GM18951 (cell line): ENCODE measurements around the gene UBAP1L.
"Not testable (repeated sequence)": the region's sequence is repeated elsewhere in the genome, so short reads cannot be mapped to it uniquely, and the experiment has no call there.

Source experiments
- POLR2A ChIP-seq: IDR thresholded peaks from 4 replicates; pipeline ENCODE4 v1.6.1; 2011; ENCODE audit warnings: mild to moderate bottlenecking; ENCODE audit not compliant: insufficient read length, insufficient read depth; ENCODE audit errors: extremely low read depth
- in situ Hi-C: fragments of 300-500 bp; cut with MboI; formaldehyde crosslinking; loops from one replicate; pipeline ENCODE4 v1.12.0; 2022; ENCODE audit warnings: low sequenced_read_pairs, mixed read lengths, inconsistent platforms; ENCODE audit not compliant: unreplicated experiment

The UBAP1L gene

DNA sequence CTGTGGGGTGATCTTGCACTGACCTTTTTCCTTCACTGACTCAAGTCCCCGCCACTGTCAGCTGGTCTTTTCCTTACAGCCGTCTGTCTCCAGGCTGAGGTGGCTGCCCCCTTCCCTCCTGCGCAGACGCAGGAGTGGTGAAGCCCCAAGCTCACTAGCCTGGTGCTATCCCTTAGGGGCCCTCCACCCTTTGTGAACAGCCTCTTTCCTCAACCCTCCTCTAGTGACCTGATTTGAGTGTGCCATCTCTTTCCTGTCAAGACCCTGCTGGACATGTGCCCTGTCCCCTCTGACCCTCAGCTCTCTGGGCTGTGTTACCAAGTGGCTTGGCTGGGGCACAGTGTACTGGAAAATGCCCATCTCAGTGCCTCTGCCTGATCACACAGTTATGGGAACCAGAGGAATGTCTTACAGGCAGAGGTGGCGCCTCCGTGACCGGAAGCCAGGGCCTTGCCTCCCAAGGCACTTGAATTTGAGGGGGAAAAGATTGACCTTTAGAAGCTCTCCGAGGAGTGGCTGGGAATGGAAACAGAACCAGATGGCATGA lies 29.7 kb downstream of the UBAP1L start:
- no peak for TF ChIP-seq POLR2A
- in situ Hi-C loops = no loop called here

DNA sequence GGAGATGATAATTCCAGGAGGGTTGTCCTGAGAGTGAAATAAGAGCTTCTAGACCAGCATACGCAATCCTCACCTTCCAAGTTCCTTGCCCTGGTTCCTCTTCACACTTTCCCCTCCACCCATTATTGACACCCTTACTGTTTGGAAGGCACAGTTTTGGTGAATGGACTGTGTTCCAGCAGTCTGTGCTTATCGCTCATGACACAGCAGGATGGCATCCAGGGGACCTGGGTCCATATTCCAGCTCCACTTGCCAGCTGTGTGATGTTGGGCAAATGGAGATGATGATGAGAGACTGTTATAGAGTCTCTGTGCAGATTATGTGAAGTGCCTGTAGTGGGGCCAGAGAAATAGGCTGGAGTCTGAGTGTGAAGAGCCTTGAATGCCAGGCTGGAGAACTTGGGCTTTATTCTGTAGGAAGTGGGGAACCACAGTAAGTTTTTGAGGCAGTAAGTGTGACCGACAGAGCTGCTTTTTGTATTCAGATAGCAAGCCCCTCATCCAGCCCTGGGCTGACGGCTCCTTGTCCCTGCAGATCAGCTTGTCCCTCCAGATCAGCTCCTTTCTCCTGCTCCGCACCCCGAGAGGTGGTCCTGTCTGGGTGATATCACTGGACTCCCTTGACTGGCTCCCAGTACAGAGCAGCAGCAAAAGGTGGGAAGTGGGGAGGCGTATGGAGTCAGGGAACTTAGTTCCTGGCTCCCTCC lies 30.3 kb downstream of the UBAP1L start:
- in situ Hi-C loops = no loop called here
- no peak for TF ChIP-seq POLR2A

DNA sequence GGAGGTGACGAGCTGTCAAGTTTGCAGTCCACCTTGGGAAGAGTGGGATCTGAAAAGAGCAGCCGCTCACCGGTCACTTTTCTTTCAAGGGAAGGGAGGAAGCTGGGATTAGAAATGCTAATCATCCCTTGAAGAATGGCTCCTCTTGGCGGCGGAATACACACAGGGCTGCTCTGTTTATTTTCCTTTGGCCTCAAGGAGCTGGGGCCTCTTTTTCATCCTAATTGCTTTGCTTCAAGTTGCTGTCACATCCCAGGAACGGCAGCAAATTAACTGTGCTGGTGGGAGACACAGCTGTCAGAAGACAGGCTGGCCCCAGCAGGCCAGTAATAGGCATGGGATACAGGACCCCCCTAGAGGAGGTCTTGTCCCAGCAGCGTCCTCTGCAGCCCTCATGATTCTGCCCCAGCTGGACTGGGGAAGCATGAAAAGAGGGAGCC lies 31.7 kb downstream of the UBAP1L start:
- no peak for TF ChIP-seq POLR2A

DNA sequence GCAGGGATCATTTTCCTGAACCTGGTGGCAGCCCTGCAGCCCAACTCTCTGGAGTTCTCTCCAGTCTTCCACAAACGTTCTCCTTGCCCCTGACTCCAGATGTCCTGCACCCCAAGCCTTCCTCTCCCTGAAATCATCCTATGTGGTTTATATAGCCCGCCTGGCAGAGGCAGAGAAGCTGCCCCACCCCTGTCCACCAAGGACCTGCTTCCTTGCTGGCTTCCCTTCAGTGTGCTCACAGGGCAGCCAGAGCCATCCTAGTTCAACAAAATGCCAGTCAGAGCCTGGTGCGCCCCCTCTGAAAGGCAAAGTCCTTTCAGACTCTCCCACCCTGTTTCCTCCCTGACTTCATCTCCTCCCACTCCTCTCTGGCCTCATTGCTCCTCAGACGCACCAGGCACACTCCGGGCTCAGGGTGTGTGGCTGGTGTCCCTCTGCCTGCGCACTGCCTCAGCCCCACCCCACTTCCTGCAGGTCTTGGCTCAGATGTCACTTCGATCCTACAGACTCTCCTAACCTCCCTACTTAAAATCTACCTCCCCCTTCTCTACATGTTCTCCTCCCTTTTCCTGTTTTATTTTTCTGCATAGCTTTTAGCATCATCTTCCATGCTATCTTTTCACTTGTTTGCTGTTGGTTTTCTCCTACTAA lies 32.6 kb downstream of the UBAP1L start:
- in situ Hi-C loops = no loop called here
- no peak for TF ChIP-seq POLR2A

More for the DNA sequence above, 31.7 kb downstream of the UBAP1L start:
- in situ Hi-C loops = no loop called here

DNA sequence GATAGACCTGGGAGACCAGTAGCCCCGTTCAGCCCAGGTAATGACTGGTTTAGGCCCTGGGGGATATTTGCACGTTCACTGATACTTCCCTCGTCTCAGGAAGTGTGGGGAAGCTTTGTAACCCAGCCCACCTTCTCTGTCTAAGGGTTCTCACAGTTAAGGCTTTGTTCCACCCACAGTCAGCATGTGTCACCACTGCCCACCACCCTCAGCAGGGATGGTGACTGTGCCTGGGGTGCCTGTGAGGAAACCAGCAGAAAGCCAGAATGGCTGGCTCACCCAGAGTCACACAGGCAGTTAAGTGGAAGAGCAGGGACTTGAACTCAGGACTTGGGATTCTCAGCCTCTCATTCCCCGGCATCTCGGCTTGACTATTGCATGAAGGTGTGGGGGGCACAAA lies 33.2 kb downstream of the UBAP1L start:
- in situ Hi-C loops = no loop called here
- TF ChIP-seq POLR2A = no peak

- in situ Hi-C loops = no loop called here
Measured at GRCh38 chr15:65081270-65081669, 33.7 kb downstream of the UBAP1L start.

GRCh38 chr15:65079580-65079979 lies 35.4 kb downstream of the UBAP1L start:
- in situ Hi-C loops = no loop called here
- no peak for TF ChIP-seq POLR2A

More at GRCh38 chr15:65081270-65081669, 33.7 kb downstream of the UBAP1L start:
- no peak for TF ChIP-seq POLR2A

DNA sequence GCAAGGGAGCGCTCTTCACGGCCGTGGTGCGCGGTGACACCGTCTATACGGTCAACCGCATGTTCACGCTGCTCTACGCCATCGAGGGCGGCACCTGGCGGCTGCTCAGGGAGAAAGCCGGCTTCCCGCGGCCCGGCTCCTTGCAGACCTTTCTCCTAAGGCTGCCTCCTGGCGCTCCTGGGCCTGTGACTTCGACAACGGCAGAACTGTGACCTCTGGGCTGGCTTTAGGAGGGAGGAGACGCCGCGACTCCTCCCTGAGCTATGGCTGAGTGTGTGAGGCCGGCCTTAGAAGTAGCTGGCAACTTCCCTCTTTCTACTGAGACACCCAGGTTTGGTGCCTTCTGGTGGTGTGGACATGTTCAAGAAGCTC lies 37.0 kb downstream of the UBAP1L start:
- in situ Hi-C loops = no loop called here
- no peak for TF ChIP-seq POLR2A

GRCh38 chr15:65077291-65077980 lies 37.6 kb downstream of the UBAP1L start:
- in situ Hi-C loops = no loop called here
- no peak for TF ChIP-seq POLR2A

GRCh38 chr15:65076486-65077290 lies 38.3 kb downstream of the UBAP1L start, which contains the start of gene KBTBD13:
Gene KBTBD13, plus strand, starts transcription at chr15:65076746. Its CDS starts 70 bp downstream, at chr15:65076816.
- in situ Hi-C loops = no loop called here
- TF ChIP-seq POLR2A = no peak

- in situ Hi-C loops = not testable (repeated sequence)
Measured at GRCh38 chr15:65075607-65076395, 39.2 kb downstream of the UBAP1L start.

DNA sequence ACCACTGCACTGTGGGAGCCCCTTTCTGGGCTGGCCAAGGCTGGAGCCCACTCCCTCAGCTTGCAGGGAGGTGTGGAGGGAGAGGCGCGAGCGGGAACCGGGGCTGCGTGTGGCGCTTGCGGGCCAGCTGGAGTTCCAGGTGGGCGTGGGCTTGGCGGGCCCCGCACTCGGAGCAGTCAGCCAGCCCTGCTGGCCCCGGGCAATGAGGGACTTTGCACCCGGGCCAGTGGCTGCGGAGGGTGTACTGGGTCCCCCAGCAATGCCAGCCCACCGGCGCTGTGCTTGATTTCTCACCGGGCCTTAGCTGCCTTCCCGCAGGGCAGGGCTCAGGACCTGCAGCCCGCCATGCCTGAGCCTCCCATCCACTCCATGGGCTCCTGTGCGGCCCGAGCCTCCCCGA lies 40.1 kb downstream of the UBAP1L start:
- in situ Hi-C loops = not testable (repeated sequence)
